ENCODE measurements around the gene ELOVL3. TPM values are rescaled to one million over a fixed set of nuclear protein-coding genes. Genes with fewer than 3 reads are reported as not detected.

Gene ELOVL3
- total and polyA plus RNA-seq, 2 of the 13 experiments (the other 11 are each of a cell fraction or from before 2014, with no cell fraction given): 0.58 to 0.69 TPM

DNA sequence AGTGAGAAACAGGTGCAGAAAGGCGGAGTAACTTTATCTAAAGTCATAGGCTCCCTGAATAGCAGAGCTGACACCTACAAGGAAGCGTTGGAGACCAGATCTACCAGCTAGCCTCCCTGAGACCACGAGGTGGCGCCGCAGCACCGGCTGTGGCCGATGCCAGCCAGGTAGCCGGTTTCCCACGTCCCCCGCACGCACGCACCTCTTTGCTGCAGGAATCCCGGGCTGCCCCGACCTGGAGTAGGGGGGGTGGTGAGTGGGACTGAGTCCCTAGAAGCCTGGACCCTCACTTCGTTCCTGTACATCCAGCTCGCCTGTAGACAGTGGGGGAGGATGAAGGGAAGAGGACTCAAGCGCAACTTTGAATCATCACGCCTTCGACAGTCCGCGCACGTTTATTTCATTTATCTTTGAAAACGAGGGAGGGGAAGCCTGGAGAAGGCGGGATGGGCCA, 3.7 kb downstream of the ELOVL3 start (continued):
- TF ChIP-seq, protein P1, sequence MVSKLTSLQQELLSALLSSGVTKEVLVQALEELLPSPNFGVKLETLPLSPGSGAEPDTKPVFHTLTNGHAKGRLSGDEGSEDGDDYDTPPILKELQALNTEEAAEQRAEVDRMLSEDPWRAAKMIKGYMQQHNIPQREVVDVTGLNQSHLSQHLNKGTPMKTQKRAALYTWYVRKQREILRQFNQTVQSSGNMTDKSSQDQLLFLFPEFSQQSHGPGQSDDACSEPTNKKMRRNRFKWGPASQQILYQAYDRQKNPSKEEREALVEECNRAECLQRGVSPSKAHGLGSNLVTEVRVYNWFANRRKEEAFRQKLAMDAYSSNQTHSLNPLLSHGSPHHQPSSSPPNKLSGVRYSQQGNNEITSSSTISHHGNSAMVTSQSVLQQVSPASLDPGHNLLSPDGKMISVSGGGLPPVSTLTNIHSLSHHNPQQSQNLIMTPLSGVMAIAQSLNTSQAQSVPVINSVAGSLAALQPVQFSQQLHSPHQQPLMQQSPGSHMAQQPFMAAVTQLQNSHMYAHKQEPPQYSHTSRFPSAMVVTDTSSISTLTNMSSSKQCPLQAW (CRISPR knock-in tag; IDR thresholded peaks at IDR 0.05): peak; percentile 49; the same call in 1 of the 2 replicates
- TF ChIP-seq ARID2 (CRISPR knock-in tag; IDR thresholded peaks at IDR 0.05; ENCODE audit: borderline replicate concordance) (no peak), ZNF24 (IDR thresholded peaks at IDR 0.05) (no peak), ELF4 (CRISPR knock-in tag; IDR thresholded peaks at IDR 0.05; ENCODE audit: borderline replicate concordance) (no peak), ZNF577 (CRISPR knock-in tag; IDR thresholded peaks at IDR 0.05; ENCODE audit: borderline replicate concordance, low read depth) (no peak), NFE2 (CRISPR knock-in tag; IDR thresholded peaks at IDR 0.05) (no peak), ZNF552 (CRISPR knock-in tag; IDR thresholded peaks at IDR 0.05; ENCODE audit: borderline replicate concordance) (no peak), ZNF160 (CRISPR knock-in tag; IDR thresholded peaks at IDR 0.05) (no peak), ZNF777 (CRISPR knock-in tag; IDR thresholded peaks at IDR 0.05) (no peak), BRD4 (CRISPR knock-in tag; IDR thresholded peaks at IDR 0.05) (no peak), CENPT (CRISPR knock-in tag; IDR thresholded peaks at IDR 0.05; ENCODE audit: low read depth) (no peak), ZNF282 (IDR thresholded peaks at IDR 0.05; ENCODE audit: partially characterized antibody) (no peak), U2AF2 (IDR thresholded peaks at IDR 0.05; ENCODE audit: low read depth, low read length) (no peak), ZNF598 (CRISPR knock-in tag; IDR thresholded peaks at IDR 0.05; ENCODE audit: borderline replicate concordance) (peak; percentile 62; the same call in 1 of the 2 replicates), TP53 (CRISPR knock-in tag; conservative IDR thresholded peaks at IDR 0.05) (no peak)
- TF ChIP-seq, protein P2, sequence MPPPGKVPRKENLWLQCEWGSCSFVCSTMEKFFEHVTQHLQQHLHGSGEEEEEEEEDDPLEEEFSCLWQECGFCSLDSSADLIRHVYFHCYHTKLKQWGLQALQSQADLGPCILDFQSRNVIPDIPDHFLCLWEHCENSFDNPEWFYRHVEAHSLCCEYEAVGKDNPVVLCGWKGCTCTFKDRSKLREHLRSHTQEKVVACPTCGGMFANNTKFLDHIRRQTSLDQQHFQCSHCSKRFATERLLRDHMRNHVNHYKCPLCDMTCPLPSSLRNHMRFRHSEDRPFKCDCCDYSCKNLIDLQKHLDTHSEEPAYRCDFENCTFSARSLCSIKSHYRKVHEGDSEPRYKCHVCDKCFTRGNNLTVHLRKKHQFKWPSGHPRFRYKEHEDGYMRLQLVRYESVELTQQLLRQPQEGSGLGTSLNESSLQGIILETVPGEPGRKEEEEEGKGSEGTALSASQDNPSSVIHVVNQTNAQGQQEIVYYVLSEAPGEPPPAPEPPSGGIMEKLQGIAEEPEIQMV (CRISPR knock-in tag; IDR thresholded peaks at IDR 0.05; ENCODE audit: low read depth): peak; percentile 59; the same call in 1 of the 2 replicates
- TF ChIP-seq, protein P3, sequence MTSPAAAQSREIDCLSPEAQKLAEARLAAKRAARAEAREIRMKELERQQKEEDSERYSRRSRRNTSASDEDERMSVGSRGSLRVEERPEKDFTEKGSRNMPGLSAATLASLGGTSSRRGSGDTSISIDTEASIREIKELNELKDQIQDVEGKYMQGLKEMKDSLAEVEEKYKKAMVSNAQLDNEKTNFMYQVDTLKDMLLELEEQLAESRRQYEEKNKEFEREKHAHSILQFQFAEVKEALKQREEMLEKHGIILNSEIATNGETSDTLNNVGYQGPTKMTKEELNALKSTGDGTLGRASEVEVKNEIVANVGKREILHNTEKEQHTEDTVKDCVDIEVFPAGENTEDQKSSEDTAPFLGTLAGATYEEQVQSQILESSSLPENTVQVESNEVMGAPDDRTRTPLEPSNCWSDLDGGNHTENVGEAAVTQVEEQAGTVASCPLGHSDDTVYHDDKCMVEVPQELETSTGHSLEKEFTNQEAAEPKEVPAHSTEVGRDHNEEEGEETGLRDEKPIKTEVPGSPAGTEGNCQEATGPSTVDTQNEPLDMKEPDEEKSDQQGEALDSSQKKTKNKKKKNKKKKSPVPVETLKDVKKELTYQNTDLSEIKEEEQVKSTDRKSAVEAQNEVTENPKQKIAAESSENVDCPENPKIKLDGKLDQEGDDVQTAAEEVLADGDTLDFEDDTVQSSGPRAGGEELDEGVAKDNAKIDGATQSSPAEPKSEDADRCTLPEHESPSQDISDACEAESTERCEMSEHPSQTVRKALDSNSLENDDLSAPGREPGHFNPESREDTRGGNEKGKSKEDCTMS (CRISPR knock-in tag; conservative IDR thresholded peaks at IDR 0.05): no peak
- TF ChIP-seq, protein P4, sequence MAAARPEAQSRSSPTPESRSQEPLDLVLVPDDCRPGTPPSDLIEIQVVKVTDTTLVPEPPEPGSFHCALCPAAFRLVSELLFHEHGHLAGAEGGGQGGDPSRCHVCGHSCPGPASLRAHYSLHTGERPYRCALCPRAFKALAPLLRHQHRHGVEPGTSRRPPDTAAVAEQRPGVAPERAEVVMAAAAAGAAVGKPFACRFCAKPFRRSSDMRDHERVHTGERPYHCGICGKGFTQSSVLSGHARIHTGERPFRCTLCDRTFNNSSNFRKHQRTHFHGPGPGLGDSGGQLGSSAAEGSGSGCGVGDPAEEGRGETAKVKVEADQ (CRISPR knock-in tag; IDR thresholded peaks at IDR 0.05; ENCODE audit: borderline replicate concordance): peak; percentile 69; the same call in 1 of the 2 replicates
- TF ChIP-seq, protein P5, sequence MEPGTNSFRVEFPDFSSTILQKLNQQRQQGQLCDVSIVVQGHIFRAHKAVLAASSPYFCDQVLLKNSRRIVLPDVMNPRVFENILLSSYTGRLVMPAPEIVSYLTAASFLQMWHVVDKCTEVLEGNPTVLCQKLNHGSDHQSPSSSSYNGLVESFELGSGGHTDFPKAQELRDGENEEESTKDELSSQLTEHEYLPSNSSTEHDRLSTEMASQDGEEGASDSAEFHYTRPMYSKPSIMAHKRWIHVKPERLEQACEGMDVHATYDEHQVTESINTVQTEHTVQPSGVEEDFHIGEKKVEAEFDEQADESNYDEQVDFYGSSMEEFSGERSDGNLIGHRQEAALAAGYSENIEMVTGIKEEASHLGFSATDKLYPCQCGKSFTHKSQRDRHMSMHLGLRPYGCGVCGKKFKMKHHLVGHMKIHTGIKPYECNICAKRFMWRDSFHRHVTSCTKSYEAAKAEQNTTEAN (CRISPR knock-in tag; conservative IDR thresholded peaks at IDR 0.05): no peak
- TF ChIP-seq, protein P6, sequence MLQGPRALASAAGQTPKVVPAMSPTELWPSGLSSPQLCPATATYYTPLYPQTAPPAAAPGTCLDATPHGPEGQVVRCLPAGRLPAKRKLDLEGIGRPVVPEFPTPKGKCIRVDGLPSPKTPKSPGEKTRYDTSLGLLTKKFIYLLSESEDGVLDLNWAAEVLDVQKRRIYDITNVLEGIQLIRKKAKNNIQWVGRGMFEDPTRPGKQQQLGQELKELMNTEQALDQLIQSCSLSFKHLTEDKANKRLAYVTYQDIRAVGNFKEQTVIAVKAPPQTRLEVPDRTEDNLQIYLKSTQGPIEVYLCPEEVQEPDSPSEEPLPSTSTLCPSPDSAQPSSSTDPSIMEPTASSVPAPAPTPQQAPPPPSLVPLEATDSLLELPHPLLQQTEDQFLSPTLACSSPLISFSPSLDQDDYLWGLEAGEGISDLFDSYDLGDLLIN (CRISPR knock-in tag; IDR thresholded peaks at IDR 0.05; ENCODE audit: borderline replicate concordance): no peak

Data from HepG2 (cell line).